Mammary epithelial cell (primary cell): ENCODE measurements around the gene SEZ6L2.

Experiments used
- EZH2 ChIP-seq: IDR thresholded peaks from 2 replicates; pipeline ENCODE4 v1.6.1; 2012; ENCODE audit warnings: low read length, inconsistent platforms, borderline replicate concordance
- TF ChIP-seq, protein P1 (sequence below), 2 donors: IDR thresholded peaks in 1 of 2; conservative IDR thresholded peaks in 1 of 2; 2 replicates each; pipeline ENCODE4 v1.5.1; 2011 to 2012; ENCODE audit warnings: inconsistent platforms in 2 of 2, low read length in 2 of 2, mild to moderate bottlenecking in 2 of 2, control low read depth in 1 of 2, low read depth in 1 of 2; ENCODE audit not compliant: insufficient read depth in 1 of 2; ENCODE audit errors: extremely low read depth in 1 of 2

DNA sequence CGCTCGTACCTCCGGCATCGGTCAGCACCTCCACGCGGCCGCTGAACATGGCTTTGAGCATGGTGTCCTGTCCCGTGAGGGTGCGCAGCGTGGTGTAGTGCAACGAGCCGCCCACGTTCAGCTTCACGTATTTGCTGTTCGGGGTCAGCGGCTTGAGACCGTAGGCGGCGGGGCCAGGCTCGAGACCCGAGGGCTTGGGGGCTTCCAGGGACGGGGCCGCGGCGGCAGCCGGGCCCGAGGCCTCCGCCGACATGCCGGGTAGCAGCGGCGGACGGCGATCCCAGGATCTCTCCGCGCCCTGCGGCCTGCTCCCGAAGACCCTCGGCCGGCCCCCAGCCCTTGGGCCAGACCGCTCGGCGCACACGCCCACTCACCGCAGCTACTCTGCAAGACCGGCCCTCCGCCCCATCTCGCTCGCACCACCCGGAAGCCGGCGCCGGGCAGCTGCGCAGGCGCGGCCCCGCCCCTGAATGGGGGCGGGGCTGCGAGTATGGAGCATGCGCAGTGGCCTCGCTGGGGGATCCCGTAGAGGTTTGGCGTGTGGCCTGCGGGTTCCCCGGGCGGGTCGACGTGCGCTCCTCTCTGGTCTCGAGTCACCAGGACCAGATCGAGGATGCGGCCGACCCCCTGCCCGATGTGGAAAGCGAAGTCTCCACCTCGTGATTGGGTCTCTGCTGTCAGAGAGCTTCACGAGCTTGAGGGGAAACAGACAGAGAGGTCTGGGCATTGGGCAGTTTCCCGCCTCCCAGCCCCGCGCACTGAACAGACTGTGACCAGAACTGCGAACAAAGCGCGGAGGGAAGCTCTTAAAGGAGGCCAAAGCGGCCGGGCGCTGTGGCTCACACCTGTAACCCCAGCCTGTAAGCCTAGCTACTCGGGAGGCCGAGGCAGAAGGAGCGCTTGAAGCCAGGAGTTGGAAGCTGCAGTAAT, 26.7 kb upstream of the SEZ6L2 start, which contains the start of gene KCTD13:
- TF ChIP-seq, protein P1, sequence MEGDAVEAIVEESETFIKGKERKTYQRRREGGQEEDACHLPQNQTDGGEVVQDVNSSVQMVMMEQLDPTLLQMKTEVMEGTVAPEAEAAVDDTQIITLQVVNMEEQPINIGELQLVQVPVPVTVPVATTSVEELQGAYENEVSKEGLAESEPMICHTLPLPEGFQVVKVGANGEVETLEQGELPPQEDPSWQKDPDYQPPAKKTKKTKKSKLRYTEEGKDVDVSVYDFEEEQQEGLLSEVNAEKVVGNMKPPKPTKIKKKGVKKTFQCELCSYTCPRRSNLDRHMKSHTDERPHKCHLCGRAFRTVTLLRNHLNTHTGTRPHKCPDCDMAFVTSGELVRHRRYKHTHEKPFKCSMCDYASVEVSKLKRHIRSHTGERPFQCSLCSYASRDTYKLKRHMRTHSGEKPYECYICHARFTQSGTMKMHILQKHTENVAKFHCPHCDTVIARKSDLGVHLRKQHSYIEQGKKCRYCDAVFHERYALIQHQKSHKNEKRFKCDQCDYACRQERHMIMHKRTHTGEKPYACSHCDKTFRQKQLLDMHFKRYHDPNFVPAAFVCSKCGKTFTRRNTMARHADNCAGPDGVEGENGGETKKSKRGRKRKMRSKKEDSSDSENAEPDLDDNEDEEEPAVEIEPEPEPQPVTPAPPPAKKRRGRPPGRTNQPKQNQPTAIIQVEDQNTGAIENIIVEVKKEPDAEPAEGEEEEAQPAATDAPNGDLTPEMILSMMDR (conservative IDR thresholded peaks at IDR 0.05 in 1 of 2, IDR thresholded peaks at IDR 0.05 in 1 of 2; ENCODE audit: extremely low read depth in 1 of 2, insufficient read depth in 1 of 2, low read depth in 1 of 2, low read length in 2 of 2), result no peak
- no peak for TF ChIP-seq EZH2
